Caco-2 (cell line): ENCODE measurements around the gene C1orf159. TPM values are rescaled to one million over a fixed set of nuclear protein-coding genes. Genes with fewer than 3 reads are reported as not detected.

ENCODE experiments used
- BruUV-seq: library from RNA; stranded (reverse); fragments of 400-500 nt; replicated peaks from 2 replicates; lab custom pipeline; 2021; lab: Mats Ljungman, UMichigan
- CTCF ChIA-PET: fragments of 300-600 bp; sonication (Branson Sonifier 250); formaldehyde crosslinking; loops from one replicate; lab custom pipeline; 2022; ENCODE audit warnings: antibody characterized with exemption; lab: Charles Lee
- POLR2A ChIA-PET: fragments of 300-600 bp; sonication (Branson Sonifier 250); formaldehyde crosslinking; loops from one replicate; lab custom pipeline; 2022; ENCODE audit warnings: antibody characterized with exemption; lab: Charles Lee
- DNase-seq, 2 experiments: peaks; one replicate each; pipeline versions ENCODE4 v3.0.0 to v3.0.0-alpha.2; 2020 to 2022
- H3K27me3 ChIP-seq: replicated peaks from 2 replicates; pipeline ENCODE4 v1.6.0; 2011; ENCODE audit warnings: low read length; ENCODE audit not compliant: control insufficient read depth, insufficient read depth
- H3K36me3 ChIP-seq: 2 replicates; pipeline ENCODE4 v1.5.1; 2011; ENCODE audit warnings: low read length; ENCODE audit not compliant: control insufficient read depth, insufficient read depth
- H3K4me1 ChIP-seq: fragments of 250-450 bp; sonication (Bioruptor Pico); 2 replicates; pipeline ENCODE4 v1.5.1; 2020; ENCODE audit warnings: mild to moderate bottlenecking
- H3K4me3 ChIP-seq: 2 replicates; pipeline ENCODE4 v1.5.1; 2011; ENCODE audit warnings: low read depth, mild to moderate bottlenecking, control low read depth, low read length
- H3K9me3 ChIP-seq: fragments of 250-450 bp; sonication (Bioruptor Pico); 2 replicates; pipeline ENCODE4 v1.5.1; 2020; ENCODE audit warnings: mild to moderate bottlenecking, moderate library complexity
- H3K27ac Mint-ChIP-seq: one replicate; pipeline ENCODE4 v1.8.0; 2022; ENCODE audit warnings: mixed read lengths; ENCODE audit not compliant: unreplicated experiment
- H3K27me3 Mint-ChIP-seq: one replicate; pipeline ENCODE4 v1.8.0; 2022; ENCODE audit warnings: mixed read lengths; ENCODE audit not compliant: insufficient read depth, unreplicated experiment
- H3K36me3 Mint-ChIP-seq: one replicate; pipeline ENCODE4 v1.8.0; 2022; ENCODE audit warnings: mild to moderate bottlenecking, mixed read lengths; ENCODE audit not compliant: insufficient read depth, unreplicated experiment
- H3K4me1 Mint-ChIP-seq: one replicate; pipeline ENCODE4 v1.8.0; 2022; ENCODE audit warnings: low read depth, mixed read lengths; ENCODE audit not compliant: unreplicated experiment
- H3K4me3 Mint-ChIP-seq: one replicate; pipeline ENCODE4 v1.8.0; 2022; ENCODE audit warnings: mild to moderate bottlenecking, moderate library complexity, mixed read lengths; ENCODE audit not compliant: unreplicated experiment
- H3K9me3 Mint-ChIP-seq: one replicate; pipeline ENCODE4 v1.8.0; 2022; ENCODE audit warnings: mixed read lengths; ENCODE audit not compliant: unreplicated experiment
- CTCF ChIP-seq, 2 experiments: fragments of 200-600 bp in 1 of 2; IDR thresholded peaks; 1 replicate in 1 of 2; 2 replicates in 1 of 2; pipeline versions ENCODE4 v1.5.1 to v1.8.0; 2011 to 2022; ENCODE audit warnings: antibody characterized with exemption in 1 of 2, control low read depth in 1 of 2, inconsistent platforms in 1 of 2, low read depth in 1 of 2, low read length in 1 of 2, mild to moderate bottlenecking in 1 of 2, moderate library complexity in 1 of 2; ENCODE audit not compliant: insufficient read depth in 1 of 2, severe bottlenecking in 1 of 2, unreplicated experiment in 1 of 2
- intact Hi-C: fragments of 100-400 bp; cut with micrococcal nuclease; formaldehyde crosslinking; loops from one replicate; pipeline ENCODE4 v1.10.0; 2022; ENCODE audit not compliant: unreplicated experiment
- total RNA-seq: library from RNA; stranded (reverse); gene quantifications from 2 replicates; pipeline ENCODE4 v1.2.3, GENCODE V29; 2022

Gene C1orf159
- total RNA-seq, 1 experiment from 2014 or later = 12.9 TPM

GRCh38 chr1:1089731-1090423 is 26.0 kb downstream of the C1orf159 start:
- no peaks in the 10 kb centered on the region for H3K9me3 ChIP-seq
- POLR2A ChIA-PET = no interaction called here
- no TSS peak for BruUV-seq

GRCh38 chr1:1088801-1089680 is 26.8 kb downstream of the C1orf159 start:
- intact Hi-C loops = no loop called here
- no peaks in the 10 kb centered on the region for H3K27me3 ChIP-seq
- no peaks in the 10 kb centered on the region; the same call in 1 of the 2 replicates for H3K36me3 ChIP-seq
- Mint-ChIP-seq H3K4me3 (no peak overlapping the region), H3K27me3 (no peaks in the 10 kb centered on the region), H3K4me1 (no peaks in the 10 kb centered on the region), H3K9me3 (no peaks in the 10 kb centered on the region), H3K27ac (no peak overlapping the region), H3K36me3 (peaks cover 16% of the 10 kb centered on the region)
- H3K4me1 ChIP-seq = no peaks in the 10 kb centered on the region
- no TSS peak for BruUV-seq
- no peak for TF ChIP-seq CTCF (IDR thresholded peaks at IDR 0.05; ENCODE audit: insufficient read depth in 1 of 2, low read depth in 1 of 2, low read length in 1 of 2, severe bottlenecking in 1 of 2, unreplicated experiment in 1 of 2)
- ChIA-PET POLR2A (no interaction called here), CTCF (no interaction called here)
- H3K4me3 ChIP-seq = no peak overlapping the region
- no peaks in the 10 kb centered on the region for H3K9me3 ChIP-seq
- DNase-seq = no peak

More at GRCh38 chr1:1089731-1090423, 26.0 kb downstream of the C1orf159 start:
- Mint-ChIP-seq H3K4me1 (no peaks in the 10 kb centered on the region), H3K4me3 (no peak overlapping the region), H3K27ac (no peak overlapping the region), H3K36me3 (peaks cover 16% of the 10 kb centered on the region), H3K9me3 (no peaks in the 10 kb centered on the region), H3K27me3 (no peaks in the 10 kb centered on the region)
- no peaks in the 10 kb centered on the region; the same call in 1 of the 2 replicates for H3K36me3 ChIP-seq
- no peaks in the 10 kb centered on the region for H3K27me3 ChIP-seq
- DNase-seq = no peak
- H3K4me3 ChIP-seq = no peak overlapping the region
- TF ChIP-seq CTCF (IDR thresholded peaks at IDR 0.05; ENCODE audit: insufficient read depth in 1 of 2, low read depth in 1 of 2, low read length in 1 of 2, severe bottlenecking in 1 of 2, unreplicated experiment in 1 of 2) = no peak
- CTCF ChIA-PET = no interaction called here
- no peaks in the 10 kb centered on the region for H3K4me1 ChIP-seq
- intact Hi-C loops = no loop called here

- Mint-ChIP-seq H3K36me3 (peaks cover 24% of the 10 kb centered on the region), H3K4me3 (no peak overlapping the region), H3K27me3 (no peaks in the 10 kb centered on the region), H3K4me1 (no peaks in the 10 kb centered on the region), H3K27ac (no peak overlapping the region), H3K9me3 (no peaks in the 10 kb centered on the region)
- POLR2A ChIA-PET = no interaction called here
- no peak for TF ChIP-seq CTCF (IDR thresholded peaks at IDR 0.05; ENCODE audit: insufficient read depth in 1 of 2, low read depth in 1 of 2, low read length in 1 of 2, severe bottlenecking in 1 of 2, unreplicated experiment in 1 of 2)
- intact Hi-C loops = no loop called here
- BruUV-seq = no TSS peak
- H3K4me1 ChIP-seq = no peaks in the 10 kb centered on the region
- DNase-seq = no peak
- no peak overlapping the region for H3K4me3 ChIP-seq
- H3K27me3 ChIP-seq = no peaks in the 10 kb centered on the region
- H3K9me3 ChIP-seq = no peaks in the 10 kb centered on the region
- no peaks in the 10 kb centered on the region; the same call in 1 of the 2 replicates for H3K36me3 ChIP-seq
- CTCF ChIA-PET = no interaction called here
These were observed 27.7 kb downstream of the C1orf159 start for GRCh38 chr1:1088029-1088800.
